AG04450 (cell line): Measurements from ENCODE around the gene SPIN2A. TPM values are rescaled to one million over a fixed set of nuclear protein-coding genes. Genes with fewer than 3 reads are reported as not detected.
A peak's percentile ranks its signal among the peaks of the same experiment; 100 is the strongest.
"Not testable (repeated sequence)": the region's sequence is repeated elsewhere in the genome, so short reads cannot be mapped to it uniquely, and the experiment has no call there.

ENCODE experiments used
- CTCF ChIA-PET: fragments of 300-600, 350-600 bp; formaldehyde crosslinking; extraction: SDS; loops from one replicate; lab custom pipeline; 2022; ENCODE audit warnings: antibody characterized with exemption, inconsistent platforms; lab: Charles Lee
- POLR2A ChIA-PET: fragments of 350-600 bp; formaldehyde crosslinking; extraction: SDS; loops from one replicate; lab custom pipeline; 2021; ENCODE audit warnings: antibody characterized with exemption, inconsistent platforms; lab: Yijun Ruan, JAX
- DNase-seq: peaks from one replicate; pipeline ENCODE4 v3.0.0-alpha.2; 2011; ENCODE audit warnings: low read depth, low spot score
- H3K27ac ChIP-seq: one replicate; pipeline ENCODE4 v1.5.1; 2012; ENCODE audit warnings: low read depth, low read length, control low read depth
- H3K27me3 ChIP-seq: one replicate; pipeline ENCODE4 v1.6.0; 2012; ENCODE audit warnings: low read length; ENCODE audit not compliant: control insufficient read depth, insufficient read depth
- H3K4me3 ChIP-seq: 2 replicates; pipeline ENCODE4 v1.5.1; 2011; ENCODE audit warnings: mild to moderate bottlenecking, low read depth, low read length, control low read depth
- H3K9me3 ChIP-seq: 2 replicates; pipeline ENCODE4 v1.5.1; 2012; ENCODE audit warnings: low read length; ENCODE audit not compliant: control insufficient read depth, insufficient read depth
- CTCF ChIP-seq: IDR thresholded peaks from 2 replicates; pipeline ENCODE4 v1.5.1; 2011; ENCODE audit warnings: low read depth, low read length, control low read depth, inconsistent platforms
- polyA plus RNA-seq: library from polyadenylated mRNA; depleted of rRNA; stranded (reverse); fragments of >200 nt; gene quantifications from 2 replicates; pipeline ENCODE4 v1.2.3, GENCODE V29; 2011

Gene SPIN2A
- polyA plus RNA-seq, 1 experiment = 1.0 TPM

GRCh38 chrX:57134702-57135101 is 2.5 kb downstream of the SPIN2A start:
- DNase-seq = no peak
- CTCF ChIA-PET = no interaction called here
- Histone ChIP-seq H3K9me3 (no peaks in the 10 kb centered on the region), H3K27me3 (no peaks in the 10 kb centered on the region), H3K4me3 (no peak overlapping the region), H3K27ac (no peak overlapping the region)
- POLR2A ChIA-PET = no interaction called here
- no peak for TF ChIP-seq CTCF

GRCh38 chrX:57133706-57134105 is 3.5 kb downstream of the SPIN2A start:
- H3K27me3 ChIP-seq = no peaks in the 10 kb centered on the region
- no peaks in the 10 kb centered on the region for H3K9me3 ChIP-seq
- ChIA-PET CTCF (no interaction called here), POLR2A (no interaction called here)
- no peak overlapping the region for H3K4me3 ChIP-seq
- no peak overlapping the region for H3K27ac ChIP-seq
- DNase-seq = no peak
- TF ChIP-seq CTCF = no peak

DNA sequence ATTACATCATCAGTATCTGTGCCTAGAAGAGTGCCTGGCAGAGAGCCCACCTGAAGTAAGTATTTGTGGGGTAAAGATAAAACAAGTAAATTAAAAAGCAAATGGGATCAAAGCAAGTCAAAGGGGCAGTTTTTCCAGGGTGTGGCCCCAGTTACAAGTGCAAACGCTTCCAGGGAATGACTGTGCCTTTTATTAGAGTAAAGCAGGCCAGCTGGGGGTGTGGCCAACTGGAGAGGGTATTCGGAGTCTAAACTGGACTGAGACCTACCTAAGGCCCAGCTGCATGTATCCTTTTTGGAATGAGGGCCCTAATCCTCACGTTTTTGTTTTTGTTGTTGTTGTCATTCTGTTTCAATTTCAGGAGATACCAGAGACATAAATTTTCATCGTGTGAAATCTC is 3.9 kb downstream of the SPIN2A start:
- H3K9me3 ChIP-seq, H3K4me3 ChIP-seq, CTCF ChIA-PET, H3K27me3 ChIP-seq, H3K27ac ChIP-seq, POLR2A ChIA-PET, DNase-seq: not testable (repeated sequence)

GRCh38 chrX:57132046-57132445 is 5.2 kb downstream of the SPIN2A start:
- POLR2A ChIA-PET = no interaction called here
- no peak overlapping the region for H3K4me3 ChIP-seq
- no peak for TF ChIP-seq CTCF
- no peak overlapping the region for H3K27ac ChIP-seq
- DNase-seq = no peak
- CTCF ChIA-PET = no interaction called here
- no peaks in the 10 kb centered on the region for H3K9me3 ChIP-seq
- H3K27me3 ChIP-seq = no peaks in the 10 kb centered on the region

- Histone ChIP-seq H3K27me3 (no peaks in the 10 kb centered on the region), H3K9me3 (no peaks in the 10 kb centered on the region), H3K27ac (no peak overlapping the region), H3K4me3 (peak overlapping the region; percentile 75)
- no peak for DNase-seq
- CTCF ChIA-PET = no interaction called here
- no peak for TF ChIP-seq CTCF
- POLR2A ChIA-PET = no interaction called here
These were observed 15.4 kb downstream of the SPIN2A start for GRCh38 chrX:57121816-57122215.
